HG03095 (cell line): ENCODE results near the gene URAD.

Experiments used
- ATAC-seq: cut with Tn5 transposase; IDR thresholded peaks from one replicate; pipeline ENCODE4 v1.9.1; 2021; ENCODE audit warnings: moderate library complexity; ENCODE audit not compliant: unreplicated experiment

The URAD gene

DNA sequence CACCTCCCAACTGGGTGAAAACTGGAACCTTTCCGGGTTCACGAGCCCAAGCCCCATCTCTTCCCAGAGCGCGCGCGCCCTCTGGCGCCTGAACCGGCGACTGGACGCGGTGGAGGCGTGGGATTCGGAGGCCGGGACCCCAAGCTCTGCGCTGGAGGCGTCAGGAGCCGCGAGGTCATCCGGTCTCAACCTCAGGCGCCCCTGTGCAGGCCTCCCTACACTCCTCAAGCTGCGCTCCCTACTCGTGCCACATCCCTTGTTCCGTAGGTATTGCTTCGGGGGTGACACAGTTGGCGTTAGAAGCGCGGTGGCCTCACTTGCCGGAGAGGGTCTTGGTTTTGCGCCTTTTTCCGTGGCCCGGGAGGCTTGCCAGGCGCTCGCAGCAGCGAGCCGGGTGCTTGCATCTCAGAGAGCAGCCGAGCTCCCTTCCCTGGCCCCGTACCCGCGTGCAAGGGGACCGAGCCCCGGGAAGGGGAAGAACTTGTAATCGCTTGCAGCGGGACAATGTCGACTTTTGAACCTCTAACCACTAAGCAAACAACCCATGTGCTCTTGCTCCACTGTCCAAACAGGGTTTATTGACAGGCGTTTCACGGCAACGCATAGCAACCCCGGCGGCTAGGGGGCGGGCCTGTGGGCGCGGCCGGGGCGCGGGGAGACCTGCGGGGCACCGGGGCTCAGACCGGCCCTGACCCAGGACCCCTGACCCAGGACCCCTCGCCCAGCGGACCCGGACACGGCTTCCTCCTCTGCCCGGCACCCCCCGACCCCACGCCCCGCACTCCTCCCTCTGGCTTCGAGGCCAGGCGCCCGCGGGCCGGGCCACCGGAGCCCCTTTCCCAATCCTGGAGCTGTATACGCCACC is 27.9 kb downstream of the URAD start:
- ATAC-seq: no peak

DNA sequence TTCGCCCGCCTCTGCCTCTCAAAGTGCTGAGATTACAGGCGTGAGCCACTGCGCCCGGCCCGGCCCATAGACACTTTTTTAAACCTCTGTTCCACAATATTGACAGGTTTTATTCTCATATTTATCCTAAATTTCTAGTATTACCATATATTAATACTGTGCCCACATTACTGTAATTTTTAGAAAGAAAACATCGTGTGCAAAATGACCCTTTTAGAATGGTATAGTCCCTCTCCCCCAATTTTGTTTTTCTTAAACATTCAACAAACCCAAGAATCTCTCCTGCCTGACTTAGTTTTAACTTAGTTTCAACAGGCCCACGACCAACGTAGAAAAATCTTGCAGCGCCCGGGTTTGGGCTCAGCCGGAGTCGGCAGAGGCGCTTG is 28.5 kb downstream of the URAD start:
- no peak for ATAC-seq

DNA sequence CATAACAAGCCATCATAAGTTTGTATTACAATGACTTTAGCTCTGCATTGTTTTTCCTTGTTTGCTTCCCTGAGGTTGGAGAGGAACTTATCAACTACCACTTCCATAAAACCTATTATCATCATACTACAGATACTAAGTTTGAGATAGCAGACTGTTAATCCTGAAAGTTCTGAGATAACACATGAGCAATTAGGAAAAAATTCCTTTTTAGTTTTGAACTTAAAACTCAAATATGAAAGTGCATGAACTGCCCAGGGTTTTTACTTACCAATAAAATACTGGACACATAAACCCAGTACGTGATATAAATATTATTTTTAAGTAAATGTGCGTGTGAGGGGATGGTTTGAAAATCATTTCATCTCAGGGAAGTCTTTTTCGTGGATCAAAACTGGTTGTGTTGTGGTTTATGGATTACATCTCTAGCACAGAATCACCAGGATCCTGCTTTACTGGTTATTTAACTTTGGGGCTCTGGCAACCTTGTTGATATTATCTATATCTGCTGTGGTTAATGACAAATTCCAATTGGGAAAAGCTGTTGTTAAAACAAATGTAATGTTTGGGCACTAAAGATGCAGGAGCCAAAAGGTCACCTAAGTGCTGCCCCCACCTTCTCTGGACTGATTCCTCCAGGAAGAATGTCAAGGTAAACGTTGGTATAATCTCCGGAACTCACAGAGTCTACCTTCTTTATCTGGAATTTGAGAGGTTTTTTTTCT is 31.8 kb downstream of the URAD start:
- no peak for ATAC-seq

DNA sequence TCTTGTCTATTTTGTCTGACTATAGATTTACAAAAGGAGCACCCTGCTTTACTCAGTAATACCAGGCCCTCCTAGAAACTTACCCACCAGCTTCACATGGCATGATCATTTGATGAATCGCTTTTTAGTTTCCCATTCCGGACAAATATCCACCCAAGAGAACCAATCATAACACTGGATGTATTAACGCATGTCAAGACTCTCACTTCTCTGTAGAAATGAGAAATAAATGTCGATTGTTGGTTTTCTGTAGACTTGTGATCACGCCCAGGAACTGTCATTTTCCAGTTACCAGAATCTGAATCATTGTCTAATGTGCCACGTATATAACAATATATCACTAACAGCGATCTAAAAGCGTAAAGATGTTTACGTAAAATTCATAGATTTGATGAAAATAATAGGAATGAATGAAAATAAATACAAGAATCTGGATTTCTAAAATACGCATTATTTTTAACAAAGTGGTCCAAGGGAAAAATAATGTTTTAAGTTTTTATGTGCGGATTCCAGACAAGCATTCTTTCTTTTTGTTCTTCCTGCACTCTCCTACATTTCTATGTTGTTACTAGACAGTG is 33.4 kb downstream of the URAD start:
- no peak for ATAC-seq

DNA sequence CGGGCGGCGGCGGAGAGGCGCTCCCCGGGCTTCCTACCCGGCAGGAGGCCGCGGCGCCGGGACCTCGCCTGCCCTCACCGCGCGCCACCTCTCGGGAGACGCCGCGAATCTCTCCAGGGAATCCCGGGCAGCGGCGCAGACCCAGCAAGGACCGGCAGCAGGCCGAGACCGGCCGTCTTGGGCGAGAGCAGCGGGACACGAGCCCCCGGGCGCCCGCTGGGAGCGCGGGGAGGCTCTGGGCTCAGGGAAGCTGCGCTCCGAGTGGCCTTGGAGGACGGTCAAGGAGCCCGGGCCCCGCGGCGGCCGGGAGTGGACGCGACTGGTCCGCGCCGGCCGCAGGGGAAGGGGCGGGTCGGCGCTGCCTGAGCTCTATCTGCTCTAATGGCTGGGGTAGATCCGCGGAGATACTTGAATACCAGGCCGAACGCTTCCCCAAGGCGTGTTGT is 34.1 kb downstream of the URAD start:
- peak; percentile 15 for ATAC-seq

DNA sequence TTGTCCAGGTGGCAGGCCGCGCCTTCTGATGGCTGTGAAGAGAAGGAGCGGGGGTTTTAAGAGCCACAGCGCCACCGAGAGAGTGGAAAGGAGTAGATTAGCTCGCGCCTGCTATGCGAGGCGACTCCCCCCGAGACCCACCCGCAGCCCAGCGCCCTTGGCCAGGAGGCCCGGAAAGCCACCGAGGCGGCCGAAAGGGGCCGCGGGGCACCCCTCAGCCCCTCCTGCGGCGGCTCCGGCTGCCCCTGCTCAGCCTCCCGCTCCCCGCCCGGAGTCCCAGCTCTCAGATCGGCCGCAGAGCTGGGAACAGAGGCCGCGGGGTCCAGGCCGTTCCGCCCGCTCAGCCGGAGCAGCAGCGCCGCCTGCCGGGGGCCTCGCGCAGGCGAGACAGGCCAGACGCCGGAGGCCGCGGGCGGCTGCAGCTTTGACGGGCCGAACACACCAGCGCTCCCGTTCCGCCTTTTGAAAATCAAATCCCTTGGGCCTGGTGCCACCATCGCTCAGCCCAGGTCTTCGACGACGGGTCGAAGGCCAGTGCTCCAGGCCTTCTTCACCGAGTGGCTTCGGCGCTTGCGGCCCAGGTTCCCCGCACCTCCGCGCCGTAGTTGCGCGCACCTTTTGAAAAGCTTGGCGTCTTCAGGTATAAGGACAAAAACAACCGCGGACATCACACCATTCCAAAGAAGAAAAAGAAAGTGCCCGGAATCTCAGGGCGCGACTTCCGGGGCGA is 34.7 kb downstream of the URAD start:
- ATAC-seq: peak; percentile 83

DNA sequence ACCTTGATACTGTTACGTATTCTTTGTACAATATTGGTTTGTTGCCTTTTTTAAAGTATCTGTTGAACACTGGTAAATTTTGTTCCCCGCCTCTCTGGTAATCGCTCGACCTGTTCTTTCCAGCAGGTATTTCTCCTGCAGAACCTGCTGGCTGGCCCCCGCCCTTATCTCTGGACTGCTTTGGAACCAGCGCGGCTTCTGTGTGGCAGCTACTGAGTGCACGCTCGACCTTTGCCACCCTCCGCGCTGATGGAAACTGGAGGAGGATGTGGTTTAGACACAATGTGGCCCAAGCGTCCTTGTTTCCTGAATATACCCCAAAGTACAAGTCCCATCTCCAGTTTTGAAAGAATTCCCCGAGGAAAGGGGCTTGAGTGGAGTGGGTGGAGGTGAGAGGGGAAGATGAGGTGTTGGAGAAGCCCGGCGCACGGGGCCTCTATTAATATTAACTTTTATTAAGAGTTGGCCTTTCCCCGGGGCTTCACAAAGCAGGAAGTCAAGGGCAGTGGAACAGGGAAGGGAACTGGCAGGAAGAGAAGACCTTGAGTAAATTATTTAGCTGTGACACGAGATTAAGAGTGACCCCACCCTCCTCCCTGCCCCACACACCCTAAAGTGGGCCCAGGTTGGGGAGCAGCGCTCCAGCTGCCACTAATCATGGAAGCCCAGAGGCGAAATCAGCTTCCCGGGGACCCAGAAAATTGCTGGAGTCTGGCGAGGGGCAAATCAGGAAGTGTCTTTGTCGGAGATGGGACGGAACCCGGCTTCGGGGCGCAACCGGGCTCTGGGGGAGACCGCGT is 35.4 kb downstream of the URAD start:
- no peak for ATAC-seq

DNA sequence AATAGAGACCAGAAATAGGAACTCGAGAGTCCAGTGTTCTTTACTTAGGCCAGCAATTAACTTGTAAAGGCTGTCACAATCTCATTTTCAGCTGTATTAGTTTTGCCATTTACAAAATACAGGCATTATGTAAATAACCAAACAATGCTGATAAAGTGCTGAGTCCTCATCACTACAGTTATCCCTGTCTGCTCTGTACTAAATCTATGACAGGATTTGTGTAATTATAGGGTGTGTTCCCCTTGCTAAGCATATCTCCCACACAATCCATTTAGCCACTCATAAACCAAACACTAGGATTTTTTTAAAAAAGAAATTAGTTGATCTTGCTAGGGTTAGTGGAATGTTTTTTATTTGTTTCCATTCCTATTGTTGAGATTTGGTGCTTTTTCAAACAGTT is 45.5 kb downstream of the URAD start:
- ATAC-seq: no peak

DNA sequence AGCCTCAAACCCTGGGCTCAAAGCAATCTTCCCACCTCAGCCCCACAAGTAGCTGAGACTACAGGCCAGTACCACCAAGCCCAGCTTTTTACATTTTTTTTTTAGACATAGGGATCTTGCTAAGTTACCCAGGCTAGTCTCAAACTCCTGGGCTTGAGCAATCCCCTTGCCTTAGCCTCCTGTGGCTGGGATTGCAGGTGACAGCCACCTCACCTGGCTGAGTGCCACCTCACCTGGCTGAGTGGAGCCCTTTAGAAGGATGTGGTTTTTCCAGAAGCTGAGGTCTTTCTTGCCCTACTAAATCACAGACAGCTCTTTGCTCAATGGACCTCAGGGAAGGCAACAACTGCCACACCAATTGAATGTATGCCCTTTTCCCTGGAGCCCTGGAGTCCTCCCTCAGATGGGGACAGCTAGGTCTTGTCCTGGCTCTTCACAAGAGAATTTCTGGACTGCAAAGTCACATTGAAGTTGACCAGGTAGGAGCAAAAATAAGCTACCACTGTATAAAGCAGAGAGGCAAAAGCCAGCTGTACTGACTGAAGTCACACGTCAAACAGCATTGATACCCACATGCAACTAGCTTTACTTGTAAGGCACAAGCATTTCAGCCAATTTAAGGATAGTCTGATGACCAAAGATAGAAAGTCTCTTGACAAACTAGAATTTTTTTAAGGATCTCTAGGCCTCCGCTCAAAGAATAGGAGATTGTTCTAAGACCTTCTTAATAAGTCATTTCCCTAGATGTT is 54.7 kb downstream of the URAD start:
- no peak for ATAC-seq

DNA sequence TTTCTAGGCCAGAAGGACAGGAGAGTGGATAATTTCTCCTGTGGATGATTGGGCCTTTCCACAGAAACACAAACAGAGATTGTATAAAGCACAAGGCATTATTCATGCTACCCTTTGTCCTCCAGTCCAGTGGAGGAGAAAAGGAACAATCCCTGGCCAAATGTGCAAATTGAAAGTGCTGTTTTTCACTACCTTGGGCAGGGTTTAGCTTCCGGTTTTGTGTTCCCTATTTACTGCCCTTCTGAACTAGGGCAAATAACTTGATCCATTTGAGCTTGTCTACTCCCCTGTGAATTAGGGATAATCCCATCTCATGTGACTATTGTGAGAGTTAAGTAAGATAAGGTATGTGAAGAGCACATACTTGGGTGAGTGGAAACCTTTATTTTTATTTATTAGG is 55.4 kb downstream of the URAD start:
- ATAC-seq: no peak

DNA sequence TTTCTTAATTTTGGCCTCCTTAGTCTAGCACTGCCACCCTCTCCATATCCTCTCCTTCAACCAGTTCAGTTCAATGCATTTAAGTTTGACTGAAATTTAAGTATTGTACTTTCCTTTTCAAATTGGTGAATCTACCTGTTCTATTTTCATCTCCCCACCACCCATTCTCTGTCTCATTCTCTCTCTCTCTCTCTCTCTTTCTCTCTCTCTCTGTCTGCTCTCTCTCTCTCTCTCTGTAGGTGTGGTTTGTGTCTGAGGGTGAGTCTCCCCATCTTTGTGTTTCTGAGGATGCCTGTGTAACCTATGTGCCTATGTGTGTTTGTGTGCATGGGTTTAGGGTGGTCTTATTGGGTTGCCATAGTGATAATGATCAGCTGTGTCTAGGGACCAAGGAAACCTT is 58.6 kb downstream of the URAD start:
- no peak for ATAC-seq

DNA sequence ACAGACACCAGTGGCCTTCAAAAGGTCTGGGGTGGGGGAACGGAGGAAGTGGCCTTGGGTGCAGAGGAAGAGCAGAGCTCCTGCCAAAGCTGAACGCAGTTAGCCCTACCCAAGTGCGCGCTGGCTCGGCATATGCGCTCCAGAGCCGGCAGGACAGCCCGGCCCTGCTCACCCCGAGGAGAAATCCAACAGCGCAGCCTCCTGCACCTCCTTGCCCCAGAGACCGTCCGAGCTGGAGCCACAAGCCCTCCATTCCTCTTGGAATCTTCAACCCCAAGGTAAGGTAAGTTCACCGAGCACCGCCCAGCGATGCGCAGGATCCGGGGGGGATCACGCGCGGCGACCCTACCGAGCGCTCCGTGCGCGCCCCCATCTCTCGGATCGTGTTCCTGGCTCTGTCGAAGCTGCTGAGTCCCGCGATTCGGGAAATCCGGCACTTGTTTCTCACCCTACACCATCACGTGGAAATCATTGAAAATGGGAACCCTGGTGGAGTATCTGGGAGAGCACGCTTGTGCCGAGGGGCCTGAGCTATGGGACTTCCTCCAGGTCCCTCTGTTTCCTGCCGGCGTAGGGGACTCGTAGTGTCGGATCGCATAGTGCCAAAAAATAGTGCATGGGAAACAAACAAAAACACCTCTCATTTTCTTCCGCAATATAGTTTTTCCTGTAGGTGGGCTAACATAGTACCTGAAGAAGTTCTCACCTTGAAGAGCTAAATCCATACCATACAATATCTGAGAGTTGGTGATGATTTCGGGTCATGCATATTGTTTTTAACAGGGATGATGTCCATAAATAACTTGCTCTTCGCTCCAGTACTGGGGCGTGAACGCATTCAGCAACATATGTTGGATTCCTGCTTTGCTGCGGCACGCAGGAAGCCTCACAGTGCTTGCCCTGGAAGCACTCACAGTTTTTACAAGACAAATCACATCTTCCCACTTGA is 59.4 kb downstream of the URAD start:
- no peak for ATAC-seq

DNA sequence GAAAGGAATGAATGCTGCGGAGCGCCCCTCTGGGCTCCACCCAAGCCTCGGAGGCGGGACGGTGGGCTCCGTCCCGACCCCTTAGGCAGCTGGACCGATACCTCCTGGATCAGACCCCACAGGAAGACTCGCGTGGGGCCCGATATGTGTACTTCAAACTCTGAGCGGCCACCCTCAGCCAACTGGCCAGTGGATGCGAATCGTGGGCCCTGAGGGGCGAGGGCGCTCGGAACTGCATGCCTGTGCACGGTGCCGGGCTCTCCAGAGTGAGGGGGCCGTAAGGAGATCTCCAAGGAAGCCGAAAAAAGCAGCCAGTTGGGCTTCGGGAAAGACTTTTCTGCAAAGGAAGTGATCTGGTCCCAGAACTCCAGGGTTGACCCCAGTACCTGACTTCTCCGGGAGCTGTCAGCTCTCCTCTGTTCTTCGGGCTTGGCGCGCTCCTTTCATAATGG is 60.1 kb downstream of the URAD start:
- no peak for ATAC-seq
